Activated naive CD8-positive, alpha-beta T cell (primary cell): ENCODE results near the gene WFDC12.

Experiments
- H3K27ac Mint-ChIP-seq: one replicate; pipeline ENCODE4 v1.8.0; 2021; ENCODE audit warnings: mixed read lengths
- H3K27me3 Mint-ChIP-seq: one replicate; pipeline ENCODE4 v1.8.0; 2021; ENCODE audit warnings: mixed read lengths
- H3K36me3 Mint-ChIP-seq: one replicate; pipeline ENCODE4 v1.8.0; 2021; ENCODE audit warnings: mixed read lengths
- H3K4me1 Mint-ChIP-seq: one replicate; pipeline ENCODE4 v1.8.0; 2021; ENCODE audit warnings: low read depth, mixed read lengths
- H3K4me3 Mint-ChIP-seq: one replicate; pipeline ENCODE4 v1.8.0; 2021; ENCODE audit warnings: mild to moderate bottlenecking, mixed read lengths
- H3K9me3 Mint-ChIP-seq: one replicate; pipeline ENCODE4 v1.8.0; 2021; ENCODE audit warnings: low read depth, mixed read lengths

Gene WFDC12

GRCh38 chr20:45136911-45137310, 12.6 kb upstream of the WFDC12 start:
- H3K4me1 Mint-ChIP-seq: no peaks in the 10 kb centered on the region
- H3K27ac Mint-ChIP-seq: no peak overlapping the region
- H3K9me3 Mint-ChIP-seq: no peaks in the 10 kb centered on the region
- H3K4me3 Mint-ChIP-seq: no peak overlapping the region
- H3K27me3 Mint-ChIP-seq: peaks cover 9% of the 10 kb centered on the region
- H3K36me3 Mint-ChIP-seq: peaks cover 4% of the 10 kb centered on the region

- no peak overlapping the region for H3K27ac Mint-ChIP-seq
- no peaks in the 10 kb centered on the region for H3K4me1 Mint-ChIP-seq
- no peak overlapping the region for H3K4me3 Mint-ChIP-seq
- no peaks in the 10 kb centered on the region for H3K36me3 Mint-ChIP-seq
- H3K9me3 Mint-ChIP-seq: no peaks in the 10 kb centered on the region
- H3K27me3 Mint-ChIP-seq: peaks cover 24% of the 10 kb centered on the region
Observed at GRCh38 chr20:45128099-45128498, 3.8 kb upstream of the WFDC12 start.

- Mint-ChIP-seq H3K4me3 (no peak overlapping the region), H3K9me3 (no peaks in the 10 kb centered on the region), H3K4me1 (no peaks in the 10 kb centered on the region), H3K27me3 (peaks cover 15% of the 10 kb centered on the region), H3K27ac (no peak overlapping the region), H3K36me3 (peaks cover 3% of the 10 kb centered on the region)
Observed at GRCh38 chr20:45121388-45121787, 2.9 kb downstream of the WFDC12 start.

- H3K27me3 Mint-ChIP-seq: peaks cover 11% of the 10 kb centered on the region
- peaks cover 2% of the 10 kb centered on the region for H3K4me1 Mint-ChIP-seq
- H3K27ac Mint-ChIP-seq: no peak overlapping the region
- H3K4me3 Mint-ChIP-seq: no peak overlapping the region
- H3K36me3 Mint-ChIP-seq: peaks cover 3% of the 10 kb centered on the region
- H3K9me3 Mint-ChIP-seq: no peaks in the 10 kb centered on the region
Observed at GRCh38 chr20:45119556-45120266, 4.6 kb downstream of the WFDC12 start.

- Mint-ChIP-seq H3K4me1 (peaks cover 2% of the 10 kb centered on the region), H3K4me3 (no peak overlapping the region), H3K27me3 (peaks cover 11% of the 10 kb centered on the region)
Observed at GRCh38 chr20:45118028-45118427, 6.2 kb downstream of the WFDC12 start.

GRCh38 chr20:45117581-45117980, 6.7 kb downstream of the WFDC12 start:
- Mint-ChIP-seq H3K4me3 (no peak overlapping the region), H3K27ac (no peak overlapping the region), H3K9me3 (no peaks in the 10 kb centered on the region), H3K27me3 (peaks cover 10% of the 10 kb centered on the region), H3K36me3 (peaks cover 3% of the 10 kb centered on the region), H3K4me1 (peaks cover 2% of the 10 kb centered on the region)

More at GRCh38 chr20:45118028-45118427, 6.2 kb downstream of the WFDC12 start:
- Mint-ChIP-seq H3K36me3 (peaks cover 3% of the 10 kb centered on the region), H3K9me3 (no peaks in the 10 kb centered on the region), H3K27ac (no peak overlapping the region)

GRCh38 chr20:45115829-45116228, 8.4 kb downstream of the WFDC12 start:
- peaks cover 2% of the 10 kb centered on the region for H3K4me1 Mint-ChIP-seq

GRCh38 chr20:45115386-45115774, 8.9 kb downstream of the WFDC12 start:
- Mint-ChIP-seq H3K36me3 (peaks cover 2% of the 10 kb centered on the region), H3K27me3 (peaks cover 6% of the 10 kb centered on the region), H3K4me1 (peaks cover 2% of the 10 kb centered on the region), H3K9me3 (no peaks in the 10 kb centered on the region), H3K27ac (no peak overlapping the region), H3K4me3 (no peak overlapping the region)

More at GRCh38 chr20:45115829-45116228, 8.4 kb downstream of the WFDC12 start:
- H3K4me3 Mint-ChIP-seq: no peak overlapping the region
- H3K36me3 Mint-ChIP-seq: peaks cover 3% of the 10 kb centered on the region
- peaks cover 9% of the 10 kb centered on the region for H3K27me3 Mint-ChIP-seq
- H3K9me3 Mint-ChIP-seq: no peaks in the 10 kb centered on the region
- no peak overlapping the region for H3K27ac Mint-ChIP-seq

GRCh38 chr20:45114465-45115385, 9.5 kb downstream of the WFDC12 start, which contains the start of gene WFDC5:
TSS of gene WFDC5 (minus strand) at chr20:45115174. CDS start at chr20:45115083, 91 bp downstream.
- no peaks in the 10 kb centered on the region for H3K9me3 Mint-ChIP-seq
- peaks cover 2% of the 10 kb centered on the region for H3K4me1 Mint-ChIP-seq
- H3K27me3 Mint-ChIP-seq: peaks cover 2% of the 10 kb centered on the region
- H3K27ac Mint-ChIP-seq: no peak within 1 kb of the TSS
- no peaks in the 10 kb centered on the region for H3K36me3 Mint-ChIP-seq
- no peak within 1 kb of the TSS for H3K4me3 Mint-ChIP-seq

GRCh38 chr20:45113865-45114264, 10.4 kb downstream of the WFDC12 start:
- no peak overlapping the region for H3K4me3 Mint-ChIP-seq
- no peak overlapping the region for H3K27ac Mint-ChIP-seq
- peaks cover 2% of the 10 kb centered on the region for H3K27me3 Mint-ChIP-seq
- peaks cover 2% of the 10 kb centered on the region for H3K4me1 Mint-ChIP-seq
- H3K9me3 Mint-ChIP-seq: no peaks in the 10 kb centered on the region
- H3K36me3 Mint-ChIP-seq: no peaks in the 10 kb centered on the region

- no peaks in the 10 kb centered on the region for H3K36me3 Mint-ChIP-seq
- H3K27me3 Mint-ChIP-seq: peaks cover 2% of the 10 kb centered on the region
- no peaks in the 10 kb centered on the region for H3K9me3 Mint-ChIP-seq
- H3K4me1 Mint-ChIP-seq: peaks cover 2% of the 10 kb centered on the region
- no peak overlapping the region for H3K4me3 Mint-ChIP-seq
- no peak overlapping the region for H3K27ac Mint-ChIP-seq
Observed at GRCh38 chr20:45112754-45113153, 11.5 kb downstream of the WFDC12 start.

- Mint-ChIP-seq H3K27ac (no peak overlapping the region), H3K27me3 (peaks cover 2% of the 10 kb centered on the region), H3K36me3 (no peaks in the 10 kb centered on the region), H3K9me3 (no peaks in the 10 kb centered on the region), H3K4me3 (no peak overlapping the region), H3K4me1 (peaks cover 2% of the 10 kb centered on the region)
Observed at GRCh38 chr20:45111799-45112471, 12.3 kb downstream of the WFDC12 start.

- Mint-ChIP-seq H3K4me3 (no peak overlapping the region), H3K36me3 (no peaks in the 10 kb centered on the region), H3K27me3 (peaks cover 2% of the 10 kb centered on the region), H3K9me3 (no peaks in the 10 kb centered on the region), H3K27ac (no peak overlapping the region), H3K4me1 (peaks cover 2% of the 10 kb centered on the region)
Observed at GRCh38 chr20:45111285-45111684, 13.0 kb downstream of the WFDC12 start.

- peaks cover 2% of the 10 kb centered on the region for H3K4me1 Mint-ChIP-seq
- H3K27ac Mint-ChIP-seq: no peak overlapping the region
- no peaks in the 10 kb centered on the region for H3K36me3 Mint-ChIP-seq
- no peak overlapping the region for H3K4me3 Mint-ChIP-seq
- no peaks in the 10 kb centered on the region for H3K9me3 Mint-ChIP-seq
- peaks cover 2% of the 10 kb centered on the region for H3K27me3 Mint-ChIP-seq
Observed at GRCh38 chr20:45110301-45110700, 14.0 kb downstream of the WFDC12 start.

GRCh38 chr20:45109634-45110033, 14.6 kb downstream of the WFDC12 start:
- Mint-ChIP-seq H3K4me1 (no peaks in the 10 kb centered on the region), H3K9me3 (no peaks in the 10 kb centered on the region), H3K27ac (no peak overlapping the region), H3K4me3 (no peak overlapping the region), H3K36me3 (no peaks in the 10 kb centered on the region), H3K27me3 (peaks cover 2% of the 10 kb centered on the region)
